ENCODE results near the gene CASP12.

The CASP12 gene

DNA sequence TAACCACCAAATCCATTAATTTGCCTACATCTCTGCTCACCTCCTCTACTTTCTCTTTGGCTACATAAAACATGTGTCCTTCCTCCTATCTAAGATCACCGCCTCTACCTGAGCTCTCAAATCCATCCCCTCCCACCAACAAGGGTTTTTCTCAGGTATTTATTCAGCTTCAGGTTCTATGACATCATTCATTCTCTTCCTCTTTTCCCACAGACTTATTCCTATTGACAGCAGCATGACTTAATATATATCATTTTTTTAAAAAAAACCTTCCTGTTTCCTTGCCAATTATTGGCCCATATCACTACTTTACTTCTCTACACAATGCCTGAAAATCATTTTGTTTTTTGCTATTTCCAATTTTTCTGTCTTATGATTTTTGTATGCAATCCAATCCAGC, 4.4 kb downstream of the CASP12 start:
- Histone ChIP-seq H3K4me1 (ENCODE audit: control insufficient read depth, insufficient read depth, low read length, poor library complexity, severe bottlenecking) (no peaks in the 10 kb centered on the region), H3K27me3 (replicated peaks; ENCODE audit: control insufficient read depth, insufficient read depth, low read length, poor library complexity, severe bottlenecking) (no peaks in the 10 kb centered on the region), H3K27ac (ENCODE audit: insufficient read depth, low read length, poor library complexity, severe bottlenecking) (no peak overlapping the region), H3K9me3 (ENCODE audit: control insufficient read depth, low read length) (no peaks in the 10 kb centered on the region), H3K4me3 (ENCODE audit: insufficient read depth, low read depth, low read length, poor library complexity, severe bottlenecking) (no peak overlapping the region), H3K36me3 (ENCODE audit: control insufficient read depth, insufficient read depth, low read length) (no peaks in the 10 kb centered on the region)
- no peak for DNase-seq

DNA sequence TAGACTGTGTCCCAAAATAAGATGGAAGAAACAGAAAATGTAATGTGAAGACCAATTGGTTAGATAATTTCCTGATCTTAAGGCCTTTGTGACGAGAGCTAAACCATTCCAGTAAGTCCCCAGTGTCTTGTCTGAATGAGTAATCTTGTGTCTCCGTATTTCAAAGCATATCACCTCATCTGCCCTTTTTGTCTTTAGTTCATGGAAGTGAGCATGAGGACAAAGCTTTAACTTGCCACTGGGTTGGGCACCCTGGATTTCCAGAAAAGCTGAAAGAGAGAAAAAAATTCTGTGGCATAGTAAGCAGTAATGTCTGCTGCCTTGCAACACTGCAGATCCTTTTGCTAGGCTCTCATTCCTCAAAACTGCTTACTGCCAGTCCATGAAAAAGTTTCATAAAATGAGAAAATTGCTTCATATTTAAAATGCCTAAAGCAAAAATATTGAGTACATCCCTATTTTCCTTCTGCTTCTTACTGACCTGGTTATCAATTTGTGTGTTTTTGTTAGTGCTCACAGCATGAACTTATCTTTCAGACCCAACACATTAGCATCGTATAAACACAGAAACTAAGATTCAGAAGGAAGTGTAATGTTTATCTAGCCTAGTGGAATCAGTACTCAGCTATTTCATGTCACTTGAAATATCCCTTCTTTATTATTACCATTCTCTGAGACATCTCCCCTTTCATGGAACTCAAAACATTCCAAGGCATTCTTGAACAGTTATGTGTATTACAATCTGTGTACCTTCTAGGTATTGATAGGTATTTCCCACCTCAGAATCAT, 5.3 kb downstream of the CASP12 start:
- Histone ChIP-seq H3K27ac (ENCODE audit: insufficient read depth, low read length, poor library complexity, severe bottlenecking) (no peak overlapping the region), H3K36me3 (ENCODE audit: control insufficient read depth, insufficient read depth, low read length) (no peaks in the 10 kb centered on the region), H3K9me3 (ENCODE audit: control insufficient read depth, low read length) (no peaks in the 10 kb centered on the region), H3K4me3 (ENCODE audit: insufficient read depth, low read depth, low read length, poor library complexity, severe bottlenecking) (no peak overlapping the region), H3K4me1 (ENCODE audit: control insufficient read depth, insufficient read depth, low read length, poor library complexity, severe bottlenecking) (no peaks in the 10 kb centered on the region), H3K27me3 (replicated peaks; ENCODE audit: control insufficient read depth, insufficient read depth, low read length, poor library complexity, severe bottlenecking) (no peaks in the 10 kb centered on the region)
- no peak for DNase-seq

DNA sequence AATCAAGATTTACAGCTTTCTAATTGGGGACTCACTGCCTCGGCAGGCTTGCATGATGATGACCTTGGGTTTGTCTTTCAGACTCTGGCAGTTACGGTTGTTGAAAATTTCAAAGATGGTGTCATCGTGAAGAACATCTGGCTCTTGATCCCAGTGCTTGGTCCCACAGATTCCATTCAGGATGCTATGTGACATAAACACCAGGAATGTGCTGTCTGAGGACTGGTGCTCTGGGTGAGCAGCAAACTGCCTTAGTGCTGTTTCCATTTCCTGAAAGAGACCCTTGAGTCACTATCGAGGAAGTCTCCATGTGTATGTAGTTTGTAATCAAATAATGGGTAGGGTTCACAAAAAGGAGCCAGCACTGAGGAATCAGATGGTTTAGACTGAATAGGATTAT, 7.1 kb downstream of the CASP12 start:
- no peaks in the 10 kb centered on the region for H3K36me3 ChIP-seq (ENCODE audit: control insufficient read depth, insufficient read depth, low read length)
- DNase-seq, result no peak
- H3K27ac ChIP-seq (ENCODE audit: insufficient read depth, low read length, poor library complexity, severe bottlenecking), result no peak overlapping the region
- no peak overlapping the region for H3K4me3 ChIP-seq (ENCODE audit: insufficient read depth, low read depth, low read length, poor library complexity, severe bottlenecking)
- no peaks in the 10 kb centered on the region for H3K4me1 ChIP-seq (ENCODE audit: control insufficient read depth, insufficient read depth, low read length, poor library complexity, severe bottlenecking)
- H3K9me3 ChIP-seq (ENCODE audit: control insufficient read depth, low read length), result no peaks in the 10 kb centered on the region
- H3K27me3 ChIP-seq (replicated peaks; ENCODE audit: control insufficient read depth, insufficient read depth, low read length, poor library complexity, severe bottlenecking), result no peaks in the 10 kb centered on the region

DNA sequence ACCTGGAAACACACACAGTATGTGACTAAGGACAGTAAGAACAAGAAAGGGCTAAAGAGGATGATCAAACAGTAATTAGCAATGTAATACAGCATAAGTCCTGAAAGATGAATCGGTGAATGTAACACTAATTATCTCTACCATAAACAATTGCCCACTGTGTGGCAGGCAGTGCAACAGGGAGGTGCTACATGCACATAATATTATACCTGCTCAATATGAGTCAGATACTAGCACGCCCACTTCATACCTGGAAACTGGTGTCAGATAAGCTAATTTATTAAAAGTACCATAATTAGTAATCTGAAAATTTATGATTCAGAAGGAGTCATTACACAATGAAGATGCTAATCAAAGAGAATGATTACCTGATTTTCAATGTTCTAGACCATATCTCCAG, 14.9 kb downstream of the CASP12 start:
- no peaks in the 10 kb centered on the region for H3K36me3 ChIP-seq (ENCODE audit: control insufficient read depth, insufficient read depth, low read length)
- no peaks in the 10 kb centered on the region for H3K4me1 ChIP-seq (ENCODE audit: control insufficient read depth, insufficient read depth, low read length, poor library complexity, severe bottlenecking)
- no peaks in the 10 kb centered on the region for H3K27me3 ChIP-seq (replicated peaks; ENCODE audit: control insufficient read depth, insufficient read depth, low read length, poor library complexity, severe bottlenecking)
- H3K4me3 ChIP-seq (ENCODE audit: insufficient read depth, low read depth, low read length, poor library complexity, severe bottlenecking), result no peak overlapping the region
- DNase-seq, result no peak
- H3K9me3 ChIP-seq (ENCODE audit: control insufficient read depth, low read length), result no peaks in the 10 kb centered on the region
- H3K27ac ChIP-seq (ENCODE audit: insufficient read depth, low read length, poor library complexity, severe bottlenecking), result no peak overlapping the region

DNA sequence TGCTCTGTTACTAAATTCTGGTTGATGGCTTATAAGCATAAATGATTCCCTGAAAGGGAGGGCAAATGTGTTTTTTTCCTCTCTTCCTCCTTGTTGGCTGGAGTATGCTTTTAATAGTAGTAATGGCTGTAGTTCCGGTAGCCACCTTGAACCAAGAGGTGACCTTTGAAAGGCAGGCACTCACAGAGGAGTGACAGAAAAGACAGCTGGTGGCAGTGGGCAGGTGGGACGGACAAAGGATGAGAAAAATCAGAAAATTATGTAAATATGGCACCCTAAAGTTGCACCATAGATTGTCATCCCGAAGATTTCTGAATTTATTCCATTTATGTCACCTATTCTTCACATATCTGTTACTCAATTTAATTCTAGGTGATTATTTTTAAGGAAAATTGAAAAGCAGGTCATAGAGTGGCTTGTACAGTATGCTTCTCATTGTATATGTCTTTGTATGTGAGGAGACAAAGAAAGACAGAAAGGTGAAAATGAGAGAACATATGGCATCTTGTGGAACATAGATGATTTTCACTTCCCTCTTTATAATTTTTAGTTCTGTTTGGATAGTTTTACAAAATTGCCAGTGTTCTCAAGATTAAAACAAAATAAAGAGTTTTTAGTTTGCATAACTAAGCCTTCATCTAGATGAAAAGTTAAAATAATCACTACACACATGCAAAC, 17.0 kb downstream of the CASP12 start:
- no peaks in the 10 kb centered on the region for H3K9me3 ChIP-seq (ENCODE audit: control insufficient read depth, low read length)
- H3K27me3 ChIP-seq (replicated peaks; ENCODE audit: control insufficient read depth, insufficient read depth, low read length, poor library complexity, severe bottlenecking), result no peaks in the 10 kb centered on the region
- no peaks in the 10 kb centered on the region for H3K36me3 ChIP-seq (ENCODE audit: control insufficient read depth, insufficient read depth, low read length)
- no peak for DNase-seq
- H3K27ac ChIP-seq (ENCODE audit: insufficient read depth, low read length, poor library complexity, severe bottlenecking), result no peak overlapping the region
- H3K4me3 ChIP-seq (ENCODE audit: insufficient read depth, low read depth, low read length, poor library complexity, severe bottlenecking), result no peak overlapping the region
- H3K4me1 ChIP-seq (ENCODE audit: control insufficient read depth, insufficient read depth, low read length, poor library complexity, severe bottlenecking), result peaks cover 14% of the 10 kb centered on the region

DNA sequence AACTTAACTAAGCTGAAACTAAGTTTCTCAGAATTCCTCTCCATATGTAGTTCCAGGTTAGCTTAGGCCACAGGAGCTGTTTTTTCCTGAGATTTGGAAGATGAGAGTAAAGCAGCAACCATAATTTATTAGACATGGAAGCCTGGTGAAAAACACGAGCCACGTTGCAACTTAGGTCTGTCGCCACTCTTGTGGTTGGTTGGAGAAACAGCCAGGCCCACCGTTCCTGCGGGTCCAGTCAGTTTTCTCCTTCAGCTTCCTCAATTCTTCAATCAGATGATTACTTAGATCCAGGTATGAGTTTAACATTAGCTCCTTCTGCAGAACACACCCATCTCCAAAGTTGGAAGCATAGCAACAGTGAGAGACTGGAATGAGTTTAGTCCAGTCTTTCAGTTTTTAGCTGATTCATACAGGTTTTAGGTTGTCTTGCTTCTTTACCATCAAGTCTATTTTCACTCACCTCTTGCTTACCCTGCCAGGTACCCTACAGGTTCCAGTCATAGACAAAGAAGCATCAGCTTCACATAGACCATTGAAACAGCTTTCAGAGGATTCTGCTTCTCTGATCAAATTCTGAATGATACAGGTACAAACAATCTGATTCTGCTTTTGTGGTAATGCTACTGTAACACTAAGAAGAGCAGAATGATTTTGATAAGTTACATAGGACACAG, 18.6 kb downstream of the CASP12 start:
- no peaks in the 10 kb centered on the region for H3K9me3 ChIP-seq (ENCODE audit: control insufficient read depth, low read length)
- H3K27ac ChIP-seq (ENCODE audit: insufficient read depth, low read length, poor library complexity, severe bottlenecking), result no peak overlapping the region
- H3K4me1 ChIP-seq (ENCODE audit: control insufficient read depth, insufficient read depth, low read length, poor library complexity, severe bottlenecking), result peaks cover 20% of the 10 kb centered on the region
- H3K36me3 ChIP-seq (ENCODE audit: control insufficient read depth, insufficient read depth, low read length), result no peaks in the 10 kb centered on the region
- H3K4me3 ChIP-seq (ENCODE audit: insufficient read depth, low read depth, low read length, poor library complexity, severe bottlenecking), result no peak overlapping the region
- DNase-seq, result no peak
- no peaks in the 10 kb centered on the region for H3K27me3 ChIP-seq (replicated peaks; ENCODE audit: control insufficient read depth, insufficient read depth, low read length, poor library complexity, severe bottlenecking)

DNA sequence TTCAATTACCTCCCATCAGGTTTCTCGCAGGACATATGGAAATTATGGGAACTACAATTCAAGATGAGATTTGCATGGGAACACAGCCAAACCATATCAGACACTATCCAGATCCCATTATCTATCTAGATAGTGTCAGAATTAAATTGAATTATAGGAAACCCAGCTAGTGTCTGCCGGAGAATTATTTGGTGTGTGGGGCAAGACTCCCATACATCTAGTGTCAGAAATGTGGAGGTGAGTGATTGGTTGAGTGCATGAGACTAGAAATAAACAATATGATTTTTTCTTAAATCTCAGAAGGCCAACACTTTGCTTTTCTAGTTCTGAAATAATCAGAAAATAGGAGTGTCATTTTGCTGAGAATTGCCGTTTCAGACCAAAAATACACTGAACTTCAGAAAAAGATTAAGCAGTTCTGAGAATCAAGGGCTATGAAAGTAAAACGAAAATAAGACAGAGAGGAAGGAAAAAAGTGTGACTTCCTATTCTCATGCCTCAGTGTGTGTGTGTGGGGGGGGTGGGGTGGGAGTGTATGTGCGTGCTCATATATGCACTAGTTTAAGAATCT, 21.3 kb downstream of the CASP12 start:
- H3K27me3 ChIP-seq (replicated peaks; ENCODE audit: control insufficient read depth, insufficient read depth, low read length, poor library complexity, severe bottlenecking), result no peaks in the 10 kb centered on the region
- peak overlapping the region; percentile 48 for H3K27ac ChIP-seq (ENCODE audit: insufficient read depth, low read length, poor library complexity, severe bottlenecking)
- H3K4me1 ChIP-seq (ENCODE audit: control insufficient read depth, insufficient read depth, low read length, poor library complexity, severe bottlenecking), result peaks cover 20% of the 10 kb centered on the region
- DNase-seq, result no peak
- H3K36me3 ChIP-seq (ENCODE audit: control insufficient read depth, insufficient read depth, low read length), result no peaks in the 10 kb centered on the region
- H3K9me3 ChIP-seq (ENCODE audit: control insufficient read depth, low read length), result no peaks in the 10 kb centered on the region
- peak overlapping the region; percentile 28 for H3K4me3 ChIP-seq (ENCODE audit: insufficient read depth, low read depth, low read length, poor library complexity, severe bottlenecking)

DNA sequence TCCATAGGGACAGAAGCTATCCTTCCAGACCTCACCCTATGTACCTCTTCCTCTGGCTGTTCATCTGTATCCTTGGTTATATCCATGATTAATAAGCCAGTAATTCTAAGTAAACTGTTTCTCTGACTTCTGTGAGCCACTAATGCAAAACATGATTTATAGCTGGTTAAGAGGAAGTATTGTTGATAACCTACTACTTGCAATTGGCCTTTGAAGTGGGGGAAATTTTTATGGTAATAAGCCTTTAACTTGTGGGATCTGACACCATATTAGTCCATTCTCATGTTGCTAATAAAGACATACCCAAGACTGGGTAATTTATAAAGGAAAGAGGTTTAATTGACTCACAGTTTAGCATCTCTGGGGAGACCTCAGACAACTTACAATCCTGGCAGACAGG, 21.9 kb downstream of the CASP12 start:
- H3K4me1 ChIP-seq (ENCODE audit: control insufficient read depth, insufficient read depth, low read length, poor library complexity, severe bottlenecking), result peaks cover 20% of the 10 kb centered on the region
- H3K27ac ChIP-seq (ENCODE audit: insufficient read depth, low read length, poor library complexity, severe bottlenecking), result no peak overlapping the region
- H3K4me3 ChIP-seq (ENCODE audit: insufficient read depth, low read depth, low read length, poor library complexity, severe bottlenecking), result no peak overlapping the region
- H3K36me3 ChIP-seq (ENCODE audit: control insufficient read depth, insufficient read depth, low read length), result no peaks in the 10 kb centered on the region
- no peak for DNase-seq
- no peaks in the 10 kb centered on the region for H3K9me3 ChIP-seq (ENCODE audit: control insufficient read depth, low read length)
- H3K27me3 ChIP-seq (replicated peaks; ENCODE audit: control insufficient read depth, insufficient read depth, low read length, poor library complexity, severe bottlenecking), result no peaks in the 10 kb centered on the region

DNA sequence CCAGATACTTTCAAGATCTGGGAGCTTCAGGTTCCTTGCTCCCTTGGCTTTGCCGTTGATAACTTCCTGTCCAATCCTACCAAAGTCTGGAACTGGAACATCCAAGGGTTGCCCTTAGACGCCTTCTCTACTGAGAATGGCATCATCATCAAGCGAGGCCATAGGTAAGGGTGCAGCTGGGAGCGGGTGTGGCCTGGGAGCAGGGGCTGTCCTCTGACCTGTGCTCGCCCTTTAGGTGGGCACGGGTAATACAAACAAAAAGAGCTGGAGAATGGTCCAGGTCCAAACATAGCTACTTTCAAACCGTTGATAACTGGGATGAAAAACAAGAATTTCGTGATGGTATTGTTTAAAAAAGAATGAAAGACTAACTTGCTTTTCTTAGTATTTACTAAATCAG, 25.0 kb downstream of the CASP12 start:
- no peak overlapping the region for H3K4me3 ChIP-seq (ENCODE audit: insufficient read depth, low read depth, low read length, poor library complexity, severe bottlenecking)
- no peak overlapping the region for H3K27ac ChIP-seq (ENCODE audit: insufficient read depth, low read length, poor library complexity, severe bottlenecking)
- H3K9me3 ChIP-seq (ENCODE audit: control insufficient read depth, low read length), result no peaks in the 10 kb centered on the region
- no peaks in the 10 kb centered on the region for H3K36me3 ChIP-seq (ENCODE audit: control insufficient read depth, insufficient read depth, low read length)
- no peaks in the 10 kb centered on the region for H3K27me3 ChIP-seq (replicated peaks; ENCODE audit: control insufficient read depth, insufficient read depth, low read length, poor library complexity, severe bottlenecking)
- no peak for DNase-seq
- peaks cover 20% of the 10 kb centered on the region for H3K4me1 ChIP-seq (ENCODE audit: control insufficient read depth, insufficient read depth, low read length, poor library complexity, severe bottlenecking)

DNA sequence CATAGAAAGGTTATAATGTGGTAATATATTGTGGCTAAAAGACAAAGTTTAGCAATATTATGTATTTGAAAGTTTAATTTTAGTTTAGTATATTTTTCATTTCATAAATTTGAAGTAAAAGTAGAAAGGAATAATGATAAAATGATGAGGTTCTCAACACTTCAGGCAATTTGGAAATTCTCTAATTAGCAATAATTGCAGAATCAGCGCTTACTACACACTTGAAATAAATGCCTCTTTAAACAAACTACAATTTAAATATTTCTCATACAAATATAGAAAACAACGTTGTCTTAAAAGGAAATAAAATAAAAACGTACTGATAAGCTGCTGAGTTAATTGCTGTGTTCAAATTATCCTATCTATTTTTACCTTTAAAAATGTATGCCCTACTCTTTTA, 25.9 kb downstream of the CASP12 start:
- DNase-seq, result no peak
- no peak overlapping the region for H3K27ac ChIP-seq (ENCODE audit: insufficient read depth, low read length, poor library complexity, severe bottlenecking)
- H3K36me3 ChIP-seq (ENCODE audit: control insufficient read depth, insufficient read depth, low read length), result no peaks in the 10 kb centered on the region
- no peaks in the 10 kb centered on the region for H3K9me3 ChIP-seq (ENCODE audit: control insufficient read depth, low read length)
- H3K4me1 ChIP-seq (ENCODE audit: control insufficient read depth, insufficient read depth, low read length, poor library complexity, severe bottlenecking), result peaks cover 12% of the 10 kb centered on the region
- H3K27me3 ChIP-seq (replicated peaks; ENCODE audit: control insufficient read depth, insufficient read depth, low read length, poor library complexity, severe bottlenecking), result no peaks in the 10 kb centered on the region
- no peak overlapping the region for H3K4me3 ChIP-seq (ENCODE audit: insufficient read depth, low read depth, low read length, poor library complexity, severe bottlenecking)
